NCI-H524 (cell line): ENCODE measurements around the gene TEKT3.

Source experiments
- DNase-seq, 2 experiments: peaks; one replicate each; lab custom pipeline; 2025; lab: John Stamatoyannopoulos, UW

Gene TEKT3

DNA sequence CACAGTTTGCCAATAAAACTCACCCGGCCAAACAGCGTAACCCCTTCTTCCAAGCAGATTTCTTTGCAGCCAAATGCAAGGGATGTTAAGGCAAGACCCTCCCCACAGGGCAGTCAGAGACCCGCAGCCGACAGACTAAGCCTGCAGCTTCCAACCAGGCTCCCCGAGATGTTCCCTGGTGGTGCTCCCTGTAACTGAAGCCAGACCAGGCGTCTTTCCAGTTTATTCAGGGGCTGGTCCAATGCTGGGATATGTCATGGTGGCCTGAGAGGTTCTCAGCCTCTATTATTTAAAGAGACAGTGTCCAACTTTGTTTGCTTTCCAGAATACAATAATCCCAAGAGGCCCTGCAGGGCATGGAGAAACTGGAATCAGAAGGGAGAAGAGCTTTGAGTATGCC, 76.3 kb downstream of the TEKT3 start, which contains the start of gene PMP22:
TSS of gene PMP22 (minus strand) at position 196 of the 400 bp plus-strand sequence. CDS start 4,599 bp downstream, outside the sequence.
- no peak for DNase-seq

DNA sequence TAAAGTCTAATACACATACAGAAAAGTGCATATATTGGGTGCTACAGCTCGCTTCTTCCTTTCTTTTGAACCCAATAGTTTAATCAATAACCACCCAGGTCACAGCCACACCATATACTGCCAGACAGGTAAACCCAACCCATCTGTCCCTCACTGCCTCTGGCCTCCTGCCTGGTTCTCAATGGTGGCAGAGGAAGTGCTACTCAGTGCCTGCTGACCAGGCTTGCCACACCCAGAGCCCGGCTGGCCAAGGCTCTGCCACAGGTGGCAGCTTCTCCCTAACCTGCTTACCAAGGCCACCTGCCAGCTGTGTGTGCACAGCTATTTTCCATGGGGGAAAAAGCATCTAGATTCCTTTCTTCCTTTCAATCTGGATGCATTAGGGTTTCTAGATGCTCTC, 76.9 kb downstream of the TEKT3 start:
- no peak for DNase-seq

DNA sequence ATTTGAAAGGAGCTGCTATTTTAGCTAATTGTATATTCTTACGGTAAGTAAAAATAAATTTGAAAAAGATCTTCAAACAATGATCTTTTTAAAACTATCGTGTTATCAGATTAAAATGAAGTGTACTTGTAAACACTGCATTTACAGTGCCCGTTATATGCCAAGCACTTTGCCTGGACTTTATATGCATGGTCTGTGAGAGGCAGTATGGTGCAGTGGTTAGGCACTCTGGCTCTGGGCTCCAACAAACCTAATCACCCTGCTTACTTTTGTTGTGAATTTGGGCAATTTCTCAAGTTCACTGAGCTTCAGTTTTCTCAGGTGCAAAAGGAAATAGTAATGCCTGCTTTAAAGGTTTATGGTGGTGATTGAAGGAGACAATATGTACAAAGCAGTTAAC, 77.7 kb downstream of the TEKT3 start:
- no peak for DNase-seq

DNA sequence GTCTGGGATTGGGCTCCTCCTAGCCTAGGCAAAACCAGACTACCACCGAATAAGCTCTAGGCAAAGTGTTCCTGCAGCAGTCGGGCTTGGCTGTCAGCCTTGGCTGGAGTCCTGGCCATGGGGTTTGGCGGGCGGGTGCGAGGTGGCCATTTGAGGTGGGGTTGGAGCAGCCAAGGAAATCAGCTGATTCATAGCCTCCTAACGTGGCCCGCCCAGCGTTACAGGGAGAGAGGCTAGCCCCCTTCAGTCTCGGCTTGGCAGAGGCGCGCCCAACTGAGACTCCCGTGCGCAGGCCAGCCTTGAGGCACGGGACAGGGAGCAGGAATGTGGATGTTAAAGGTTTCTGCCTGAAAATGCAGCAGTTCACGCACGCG, 78.2 kb downstream of the TEKT3 start:
- DNase-seq, result no peak

DNA sequence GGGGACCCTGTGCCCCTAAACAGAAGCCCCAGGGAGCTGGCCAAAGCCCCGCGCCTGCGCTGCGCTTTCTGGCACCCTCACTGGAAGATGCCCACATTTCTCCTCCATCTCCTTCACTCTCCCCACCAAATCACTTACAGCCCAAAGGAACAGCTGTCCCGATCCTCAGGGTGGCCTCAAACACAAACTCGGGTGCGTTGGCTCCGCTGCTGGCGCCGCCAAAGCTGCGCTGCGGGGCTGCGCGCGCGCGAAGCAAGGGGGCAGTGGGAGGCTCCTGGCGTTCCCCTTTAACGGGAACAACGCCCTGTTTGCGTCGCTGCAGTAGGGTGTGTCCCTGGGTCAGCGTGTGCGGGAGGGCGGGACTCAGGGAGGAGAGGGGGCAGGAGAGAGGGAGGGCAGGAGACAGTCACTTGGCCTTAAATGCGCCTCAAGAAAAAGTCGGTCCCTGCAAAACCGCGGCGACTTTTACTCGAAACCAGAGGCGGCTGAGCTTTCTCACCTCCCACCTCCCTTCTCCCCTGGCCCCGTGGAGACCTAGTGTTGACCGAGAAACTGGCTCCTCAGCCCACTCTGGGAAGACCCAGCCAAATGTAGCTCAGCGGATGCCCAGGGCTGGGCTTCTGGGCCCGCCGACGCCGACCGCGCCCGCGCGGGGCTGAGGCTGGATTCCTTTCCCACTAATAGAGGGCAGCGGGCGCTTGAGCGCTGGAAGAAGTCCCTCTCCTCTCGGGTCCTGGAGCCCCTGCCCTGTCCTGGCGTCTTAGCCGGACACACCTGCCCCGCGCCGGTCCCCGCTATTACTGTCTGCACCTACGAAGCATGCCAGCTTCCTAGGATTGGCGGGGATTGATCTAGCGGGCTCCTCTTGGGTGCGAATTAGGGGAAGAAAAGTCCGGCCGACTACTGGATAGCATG, 78.8 kb downstream of the TEKT3 start:
- no peak for DNase-seq

DNA sequence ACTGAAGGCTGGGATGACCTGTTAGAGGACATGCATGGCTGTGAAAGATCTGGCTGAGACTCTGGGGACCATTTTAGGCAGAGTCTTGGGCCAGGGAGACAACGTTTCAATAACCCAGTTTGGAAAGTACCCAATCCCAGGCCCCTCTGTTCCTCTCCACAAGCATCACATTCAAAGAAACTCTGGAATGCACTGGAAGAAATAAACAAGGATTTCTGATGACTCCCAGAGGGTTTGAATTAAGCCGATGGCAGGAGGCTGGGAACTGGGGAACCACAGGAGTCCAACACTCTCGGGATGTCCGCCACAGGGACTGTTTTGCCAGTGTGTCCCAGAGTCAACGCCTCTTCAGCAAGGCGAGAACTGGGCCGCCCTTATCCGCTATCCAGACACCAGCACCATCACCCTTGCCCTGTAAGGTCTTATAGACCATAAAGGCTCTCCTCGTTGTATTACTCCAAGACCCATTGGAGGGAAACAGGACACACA, 79.6 kb downstream of the TEKT3 start:
- no peak for DNase-seq

DNA sequence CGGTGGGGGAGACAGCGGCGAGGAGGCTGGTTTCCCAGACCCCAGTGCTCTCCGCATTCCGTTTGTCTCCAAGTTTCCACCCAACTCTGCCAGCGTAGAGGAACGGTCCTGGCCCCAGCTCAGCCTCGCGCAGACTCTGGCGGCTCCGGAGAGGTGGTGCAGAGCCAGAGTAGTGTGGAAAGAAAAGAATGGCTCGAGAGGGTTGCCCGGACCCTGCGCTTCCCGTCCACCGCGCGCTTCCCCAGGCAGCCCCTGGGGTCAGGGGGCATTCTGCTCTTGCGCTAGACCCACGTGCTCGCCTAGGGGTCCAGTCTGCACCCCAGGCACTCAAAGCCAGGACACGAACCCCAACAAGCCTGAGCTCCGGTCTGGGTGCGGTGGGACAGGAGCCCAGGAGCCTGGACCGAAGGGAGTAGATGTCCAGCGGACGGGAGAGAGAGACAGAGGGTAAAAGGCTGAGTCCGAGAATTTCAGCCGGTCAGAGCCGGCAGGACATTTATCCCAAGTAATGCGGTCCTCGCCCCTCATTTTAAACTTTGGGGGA, 80.1 kb downstream of the TEKT3 start:
- peak in 1 of 2 experiments; percentile 26 for DNase-seq

DNA sequence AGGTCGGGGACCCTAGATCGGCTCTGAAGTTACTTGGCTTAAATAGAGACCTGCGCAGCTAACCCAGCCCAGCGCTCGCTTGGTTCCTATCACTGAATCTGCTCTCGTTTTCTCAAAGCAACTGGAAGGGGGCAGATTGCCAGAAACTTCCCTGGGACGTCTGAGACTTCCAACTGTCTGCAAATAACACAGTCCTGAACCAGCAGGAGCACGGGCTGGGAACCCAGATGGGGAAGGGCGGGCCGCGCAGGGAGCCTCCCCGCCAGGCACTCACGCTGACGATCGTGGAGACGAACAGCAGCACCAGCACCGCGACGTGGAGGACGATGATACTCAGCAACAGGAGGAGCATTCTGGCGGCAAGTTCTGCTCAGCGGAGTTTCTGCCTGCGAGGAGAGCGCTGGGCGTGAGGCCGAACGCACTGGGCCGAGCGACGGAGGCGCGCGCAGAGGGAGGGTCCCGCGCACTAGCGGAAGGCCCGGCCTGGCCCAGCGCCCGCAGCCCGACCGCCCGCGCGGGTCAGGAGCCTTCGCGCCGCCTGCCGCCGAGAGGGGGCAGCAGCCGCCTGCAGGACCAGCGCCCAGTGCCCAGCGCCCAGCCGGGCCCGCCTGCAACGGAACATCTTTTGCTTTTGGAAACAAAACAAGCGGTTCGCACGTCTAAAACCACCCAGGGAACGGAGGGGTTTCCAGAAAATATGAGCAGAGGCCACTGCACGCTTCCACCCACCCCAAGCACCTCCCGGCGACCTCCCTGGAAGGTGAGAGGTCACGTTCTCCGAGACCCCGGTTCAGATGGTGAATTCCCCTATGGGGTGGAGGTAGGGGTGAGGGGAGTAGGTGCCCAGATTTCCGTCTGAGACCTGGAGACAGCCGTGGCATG, 80.8 kb downstream of the TEKT3 start:
- peak; percentile 37 to 70 for DNase-seq

DNA sequence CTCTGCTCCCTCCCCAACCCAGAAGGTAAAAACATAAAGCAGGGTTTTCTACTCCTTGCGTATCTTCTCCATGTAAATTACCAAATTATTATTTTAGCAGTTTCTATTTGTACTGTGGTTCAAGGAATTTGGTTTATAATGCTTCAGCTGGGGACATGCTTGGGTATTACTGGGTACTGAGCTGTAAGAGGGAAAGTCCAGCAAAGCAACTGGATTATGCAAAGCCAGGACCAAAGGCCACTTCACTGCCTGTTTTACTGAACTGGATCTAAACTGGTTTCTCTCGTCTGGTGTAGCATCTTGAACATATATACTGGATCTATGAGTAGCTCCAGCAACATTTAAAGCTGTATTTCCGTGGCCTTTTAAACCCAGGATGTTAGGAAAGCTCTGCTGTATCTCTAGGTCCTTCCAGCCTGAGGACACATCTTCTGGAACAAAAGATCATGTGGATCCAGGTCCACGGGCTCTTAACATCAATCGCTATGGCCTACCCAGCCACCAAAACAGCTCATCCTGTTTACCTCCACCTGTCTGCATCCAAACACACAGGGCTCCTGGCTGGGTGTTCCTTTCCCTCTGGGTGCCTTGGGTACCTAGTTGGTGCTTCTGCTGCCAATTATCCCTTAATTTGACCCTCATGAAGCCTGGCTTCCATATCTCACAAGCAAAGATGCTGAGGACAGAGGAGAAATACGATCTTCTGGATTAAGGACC, 83.4 kb downstream of the TEKT3 start:
- no peak for DNase-seq

DNA sequence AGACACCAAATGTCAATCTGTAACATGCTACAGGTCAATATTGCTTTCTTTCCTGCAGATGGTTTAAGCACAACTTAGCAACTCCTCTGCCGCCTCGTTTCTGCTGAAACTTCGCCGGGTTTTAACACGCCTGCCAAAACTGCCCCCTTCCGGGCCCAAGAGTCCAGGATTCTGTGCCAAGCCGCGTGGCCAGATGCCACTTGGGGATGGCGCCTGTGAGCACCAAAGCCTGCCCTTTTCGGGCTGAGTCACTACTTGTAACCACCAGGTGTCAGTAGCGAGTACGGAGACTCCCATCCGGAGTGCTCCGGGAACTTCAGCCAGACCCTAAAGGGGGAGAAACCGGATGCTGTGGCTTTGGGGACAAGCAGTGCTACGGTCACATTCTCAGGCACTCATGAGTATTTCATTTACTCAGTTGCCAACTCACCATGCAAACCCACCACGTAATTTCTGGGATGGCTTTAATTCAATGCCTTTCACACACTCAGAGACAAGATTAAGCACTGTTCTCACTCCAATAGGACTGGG, 84.1 kb downstream of the TEKT3 start:
- DNase-seq, result peak; percentile 38 to 73

DNA sequence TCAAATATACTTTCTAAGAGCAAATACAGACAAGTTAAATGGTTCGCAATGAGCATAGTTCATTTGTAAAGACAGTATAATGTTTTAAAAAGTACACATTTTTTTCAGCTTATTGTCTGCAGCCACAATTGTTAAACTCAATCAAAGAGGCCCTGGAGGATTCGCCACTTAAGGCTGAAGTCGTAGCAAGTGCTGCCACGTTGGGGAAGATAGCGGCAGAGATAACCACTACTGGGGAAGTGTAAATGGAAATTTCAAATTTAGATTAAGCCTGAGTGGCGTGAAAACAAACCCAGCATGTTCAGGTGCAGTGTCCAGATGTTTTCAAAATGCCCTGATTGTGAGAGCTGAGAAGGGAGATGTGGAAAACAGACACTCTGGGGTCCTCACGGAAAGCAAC, 84.7 kb downstream of the TEKT3 start:
- DNase-seq, result no peak

DNA sequence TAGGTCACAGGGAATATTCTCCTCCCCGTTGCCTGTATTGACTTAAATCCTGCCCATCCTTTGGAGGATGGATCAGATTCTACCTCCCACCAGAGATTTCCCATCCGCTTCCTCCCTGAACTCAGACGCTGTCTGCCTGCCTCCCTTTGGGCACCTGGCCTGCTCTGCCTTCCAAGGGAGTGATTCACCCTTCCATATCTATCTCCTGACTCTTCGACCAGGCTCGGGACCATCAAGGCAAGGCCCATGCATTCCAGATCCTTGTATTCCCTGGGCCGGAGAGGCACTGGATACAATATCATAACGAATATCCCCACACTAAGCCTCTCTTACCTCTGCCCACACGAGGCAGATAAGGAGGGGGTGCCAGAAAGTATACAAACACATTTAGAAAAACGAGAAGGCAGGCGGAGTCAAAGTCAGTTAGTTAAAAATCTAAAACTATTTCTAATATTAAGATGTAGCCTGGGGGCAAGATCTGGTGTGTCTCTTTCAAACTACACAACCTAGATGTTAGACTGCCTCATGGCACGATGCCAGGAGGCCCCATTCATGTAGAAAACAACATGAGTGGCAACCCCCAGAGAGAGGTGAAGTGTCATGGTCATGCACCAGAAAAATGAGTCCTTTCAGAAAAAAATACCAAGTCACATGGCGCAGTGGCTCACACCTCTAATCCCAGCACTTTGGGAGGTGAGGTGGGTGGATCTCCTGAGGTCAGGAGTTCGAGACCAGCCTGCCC, 85.5 kb downstream of the TEKT3 start:
- no peak for DNase-seq
